ENCODE data around the gene RASGRP2. TPM values are rescaled to one million over a fixed set of nuclear protein-coding genes. Genes with fewer than 3 reads are reported as not detected.
"Not testable (repeated sequence)": the region's sequence is repeated elsewhere in the genome, so short reads cannot be mapped to it uniquely, and the experiment has no call there.

The RASGRP2 gene
- total and polyA plus RNA-seq, 7 donors, result 2.6 to 14.7 (median 8.0) TPM

- Histone ChIP-seq H3K27me3 (ENCODE audit: insufficient read depth in 3 of 3, low read length in 2 of 3) (peaks cover 5 to 61% (median 20%) of the 10 kb centered on the region in 3 donors), H3K4me3 (no peak overlapping the region), H3K9me3 (no peaks in the 10 kb centered on the region), H3K36me3 (ENCODE audit: insufficient read depth in 1 of 2, low read depth in 1 of 2) (no peaks in the 10 kb centered on the region), H3K4me1 (no peaks in the 10 kb centered on the region), H3K27ac (no peak overlapping the region)
- intact Hi-C loops (cut with DNase I), result no loop called here
- DNase-seq, result no peak
- 50 to 56% (median 50%) methylated on average over 38 to 46 of the region's 46 CpGs for WGBS, 3 donors
- TF ChIP-seq CTCF (IDR thresholded peaks at IDR 0.05), result no peak
- ATAC-seq, result no peak
Measured at GRCh38 chr11:64711138-64711955, 32.6 kb downstream of the RASGRP2 start.

- H3K4me1 ChIP-seq, result no peaks in the 10 kb centered on the region
- H3K4me3 ChIP-seq, result no peak overlapping the region
- H3K36me3 ChIP-seq (ENCODE audit: insufficient read depth in 1 of 2, low read depth in 1 of 2), result no peaks in the 10 kb centered on the region
- no peak overlapping the region for H3K27ac ChIP-seq
- H3K27me3 ChIP-seq (ENCODE audit: insufficient read depth in 3 of 3, low read length in 2 of 3), result peaks cover 5 to 54% (median 20%) of the 10 kb centered on the region in 3 donors
- no peaks in the 10 kb centered on the region for H3K9me3 ChIP-seq
- TF ChIP-seq CTCF (IDR thresholded peaks at IDR 0.05), result no peak
- ATAC-seq, result no peak
- 62 to 64% (median 64%) methylated on average over 13 of the region's 13 CpGs for WGBS, 3 donors
- no peak for DNase-seq
- intact Hi-C loops (cut with DNase I), result no loop called here
Measured at GRCh38 chr11:64710418-64711137, 33.4 kb downstream of the RASGRP2 start.

GRCh38 chr11:64705501-64705900 lies 38.4 kb downstream of the RASGRP2 start:
- no peaks in the 10 kb centered on the region for H3K4me1 ChIP-seq
- H3K4me3 ChIP-seq, result no peak overlapping the region
- no peaks in the 10 kb centered on the region for H3K9me3 ChIP-seq
- peaks cover 0 to 6% (median 2%) of the 10 kb centered on the region in 3 donors for H3K27me3 ChIP-seq (ENCODE audit: insufficient read depth in 3 of 3, low read length in 2 of 3)
- H3K36me3 ChIP-seq (ENCODE audit: insufficient read depth in 1 of 2, low read depth in 1 of 2), result no peaks in the 10 kb centered on the region
- no peak for DNase-seq
- 43 to 62% (median 48%) methylated on average over 2 of the region's 2 CpGs for WGBS, 3 donors
- no peak for ATAC-seq
- H3K27ac ChIP-seq, result no peak overlapping the region
- no peak for TF ChIP-seq CTCF (IDR thresholded peaks at IDR 0.05)
- intact Hi-C loops (cut with DNase I), result no loop called here

GRCh38 chr11:64703048-64703447 lies 40.9 kb downstream of the RASGRP2 start:
- intact Hi-C loops (cut with DNase I), result no loop called here
- Histone ChIP-seq H3K4me1 (no peaks in the 10 kb centered on the region), H3K4me3 (no peak overlapping the region), H3K27ac (no peak overlapping the region), H3K36me3 (ENCODE audit: insufficient read depth in 1 of 2, low read depth in 1 of 2) (no peaks in the 10 kb centered on the region), H3K9me3 (no peaks in the 10 kb centered on the region), H3K27me3 (ENCODE audit: insufficient read depth in 3 of 3, low read length in 2 of 3) (peaks cover 0 to 2% (median 0%) of the 10 kb centered on the region in 3 donors)
- DNase-seq (no peak), ATAC-seq (no peak)
- WGBS, 3 donors, result 91 to 100% (median 96%) methylated on average over 2 of the region's 2 CpGs
- TF ChIP-seq CTCF (IDR thresholded peaks at IDR 0.05), result no peak

- intact Hi-C loops (cut with DNase I); H3K36me3 ChIP-seq (ENCODE audit: insufficient read depth in 1 of 2, low read depth in 1 of 2); DNase-seq; H3K9me3 ChIP-seq; H3K27me3 ChIP-seq (ENCODE audit: insufficient read depth in 3 of 3, low read length in 2 of 3); H3K27ac ChIP-seq; H3K4me3 ChIP-seq; ATAC-seq; H3K4me1 ChIP-seq: not testable (repeated sequence)
- 86 to 90% (median 87%) methylated on average over 21 to 27 of the region's 29 CpGs for WGBS, 3 donors
Measured at GRCh38 chr11:64701956-64702355, 42.0 kb downstream of the RASGRP2 start.

Measured in psoas muscle (tissue), 8 donors.